Astrocyte of the hippocampus (primary cell): ENCODE measurements around the gene USP36.
"Not testable (repeated sequence)": the region's sequence is repeated elsewhere in the genome, so short reads cannot be mapped to it uniquely, and the experiment has no call there.

ENCODE experiments used
- DNase-seq: peaks from one replicate; pipeline ENCODE4 v3.0.0; 2011; ENCODE audit warnings: low read depth, low spot score

The USP36 gene

GRCh38 chr17:78840780-78841611 is at the start of gene USP36:
Gene USP36, minus strand, starts transcription at chr17:78840814. Its CDS starts 4,451 bp downstream, at chr17:78836363.
- DNase-seq: peak; percentile 100

- DNase-seq: not testable (repeated sequence)
Observed at GRCh38 chr17:78890096-78890495, 49.5 kb upstream of the USP36 start.

DNA sequence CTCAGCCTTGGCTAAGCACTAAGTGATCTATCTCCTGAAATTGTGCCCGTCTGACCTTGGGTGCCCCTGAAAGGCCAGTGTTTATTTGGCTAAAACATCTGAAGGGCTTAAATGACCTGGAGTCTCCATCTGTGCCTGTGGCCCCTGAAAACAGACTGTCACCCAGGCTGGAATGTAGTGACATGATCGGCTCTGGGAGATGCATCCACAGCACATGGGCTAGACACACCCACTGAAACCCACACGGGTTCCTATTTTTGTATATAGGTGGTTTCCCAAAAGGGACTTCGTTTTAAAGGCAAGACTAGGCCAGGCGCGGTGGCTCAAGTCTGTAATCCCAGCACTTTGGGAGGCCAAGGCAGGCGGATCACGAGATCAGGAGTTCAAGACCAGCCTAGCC is 48.9 kb upstream of the USP36 start:
- DNase-seq: no peak

GRCh38 chr17:78888941-78889518 is 48.4 kb upstream of the USP36 start:
- DNase-seq: no peak

- no peak for DNase-seq
Observed at GRCh38 chr17:78886954-78887353, 46.3 kb upstream of the USP36 start.

DNA sequence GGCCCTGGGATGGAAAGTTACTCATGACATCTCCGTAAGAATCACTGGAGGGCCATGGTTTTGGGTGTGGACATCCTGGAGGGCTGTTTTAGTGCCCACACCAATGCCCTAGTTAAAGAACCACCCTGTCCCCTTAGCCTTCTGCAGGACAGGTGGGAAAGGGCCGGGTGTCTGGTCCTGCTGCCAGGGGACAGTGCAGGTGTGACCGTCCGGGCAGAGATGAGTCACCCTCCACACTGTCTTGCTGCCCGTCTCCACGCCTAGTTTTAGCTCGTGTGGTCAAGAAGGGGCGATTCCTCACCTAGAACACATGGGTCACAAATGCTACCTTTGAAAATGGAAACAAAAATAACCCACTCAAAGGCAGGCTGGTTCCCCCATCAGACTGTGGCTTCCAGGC is 45.3 kb upstream of the USP36 start:
- DNase-seq: no peak

GRCh38 chr17:78884876-78885667 is 44.5 kb upstream of the USP36 start:
- DNase-seq: no peak

DNA sequence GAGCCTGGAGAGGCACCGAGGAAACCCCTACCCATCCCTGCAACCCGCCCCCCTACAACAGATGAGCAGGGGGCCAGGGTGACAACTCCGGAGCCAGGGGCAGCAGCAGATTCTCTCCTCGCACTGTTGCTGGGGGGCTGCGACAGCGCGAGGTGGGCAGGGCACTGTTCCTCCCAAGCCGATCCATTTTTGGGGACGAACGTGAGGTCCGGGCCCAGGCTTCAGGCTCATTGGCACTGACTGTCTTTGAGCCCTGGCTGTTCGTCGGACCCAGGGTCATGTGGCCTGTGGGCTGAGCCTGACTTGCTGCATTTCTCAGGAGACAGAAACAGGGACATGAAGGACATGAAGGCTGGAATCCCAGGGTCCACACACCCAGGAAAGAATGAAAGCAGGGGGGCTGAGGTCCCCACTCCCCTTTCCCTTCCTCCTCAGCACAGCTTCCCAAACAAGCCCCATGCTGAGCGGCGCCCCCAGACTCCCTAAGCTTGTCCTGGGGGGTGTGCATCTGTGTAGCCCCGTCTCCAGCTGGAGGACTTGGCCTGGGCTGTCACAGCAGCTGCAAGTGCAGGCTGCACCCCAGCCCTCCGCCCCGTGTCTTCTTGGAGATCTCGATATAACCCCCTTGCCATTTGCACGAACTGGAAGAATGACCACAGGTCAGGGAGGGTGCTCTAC is 43.7 kb upstream of the USP36 start:
- peak; percentile 41 for DNase-seq

DNA sequence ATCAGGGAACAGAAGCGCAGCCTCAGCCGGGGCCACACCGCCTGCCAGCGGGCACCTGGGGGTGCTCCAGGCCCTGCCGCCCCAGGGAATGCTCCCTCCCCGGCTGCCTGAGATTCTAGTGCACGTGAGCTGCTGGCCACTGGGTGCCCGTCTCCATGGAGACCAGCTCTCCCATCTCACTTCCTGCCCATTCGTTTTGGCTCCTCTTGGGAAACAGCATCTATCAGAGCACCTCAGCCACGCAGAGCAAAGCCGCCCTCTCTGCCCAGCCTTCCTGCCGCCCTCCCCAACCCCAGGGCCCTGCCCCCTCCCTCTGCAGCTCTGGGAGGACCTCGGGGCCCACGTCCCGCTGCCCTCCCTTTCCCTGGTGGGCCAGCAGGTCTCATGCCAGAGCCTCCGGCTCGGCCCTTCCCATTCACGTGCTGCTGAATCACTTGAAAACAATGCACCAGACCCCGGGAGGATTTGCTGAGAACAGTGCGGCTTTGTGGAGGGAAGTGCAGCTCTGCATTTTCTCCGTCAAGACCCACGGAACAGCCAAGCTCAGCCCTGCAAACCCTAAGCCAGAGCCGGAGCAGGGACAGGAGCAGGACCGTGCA is 43.0 kb upstream of the USP36 start:
- DNase-seq: peak; percentile 97

DNA sequence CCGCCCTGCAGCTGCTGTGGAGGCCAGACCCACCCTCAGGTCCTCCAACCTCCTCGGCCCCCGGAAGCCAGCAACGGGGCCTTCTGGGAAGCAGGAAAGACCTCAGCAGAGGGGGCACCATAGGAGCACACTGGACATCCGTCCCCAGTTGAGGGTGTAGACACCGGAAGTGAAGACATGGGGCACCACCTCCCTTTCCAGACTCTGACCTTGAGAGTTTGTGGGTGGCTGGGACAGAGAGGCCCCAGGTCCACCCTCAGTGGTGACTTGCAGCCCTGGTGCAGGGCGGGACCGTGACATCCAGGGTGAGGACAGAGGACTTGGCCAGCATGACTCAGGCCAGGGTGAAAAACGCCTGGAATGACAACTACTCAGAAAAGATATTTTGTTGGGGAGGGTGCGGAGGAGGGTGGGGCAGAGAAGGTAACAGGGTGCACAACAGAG is 42.5 kb upstream of the USP36 start:
- DNase-seq: peak; percentile 83

DNA sequence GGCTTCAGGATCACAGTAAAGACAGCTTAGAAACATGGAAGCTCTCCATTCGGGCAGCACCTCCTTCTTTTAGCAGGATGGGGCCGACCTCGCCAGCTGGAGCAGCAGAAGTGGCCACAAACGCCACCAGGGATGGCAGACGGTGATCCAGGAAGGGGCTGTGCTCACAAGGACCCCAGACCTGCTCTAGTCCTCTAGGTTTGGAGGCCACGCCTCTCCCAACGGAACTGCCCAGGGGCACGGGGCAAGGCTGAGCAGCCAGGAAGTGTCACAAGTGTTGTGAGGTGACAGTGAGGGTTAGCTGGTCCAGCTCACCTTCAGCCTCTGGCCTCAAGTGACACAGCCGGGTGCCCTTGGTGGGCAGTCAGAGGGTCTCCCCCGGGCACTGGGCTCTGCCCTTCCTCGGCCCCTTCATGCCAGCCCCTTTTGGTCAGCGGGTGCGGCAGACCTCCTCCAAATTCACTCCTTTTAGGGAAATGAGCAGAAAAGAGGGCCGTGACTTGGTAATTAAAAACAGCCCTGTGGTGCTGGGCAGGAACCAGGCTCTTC is 42.0 kb upstream of the USP36 start:
- no peak for DNase-seq

- DNase-seq: peak; percentile 62
Observed at GRCh38 chr17:78879635-78880186, 39.1 kb upstream of the USP36 start.

- DNase-seq: no peak
Observed at GRCh38 chr17:78878871-78879527, 38.4 kb upstream of the USP36 start.

GRCh38 chr17:78878261-78878660 is 37.6 kb upstream of the USP36 start:
- DNase-seq: no peak

- DNase-seq: not testable (repeated sequence)
Observed at GRCh38 chr17:78876954-78877517, 36.4 kb upstream of the USP36 start.

GRCh38 chr17:78876094-78876597 is 35.5 kb upstream of the USP36 start:
- DNase-seq: no peak

GRCh38 chr17:78875363-78876093 is 34.9 kb upstream of the USP36 start:
- DNase-seq: peak; percentile 76

GRCh38 chr17:78873519-78874340 is 33.1 kb upstream of the USP36 start:
- DNase-seq: peak; percentile 78
